Thoracic aorta (tissue), 2 donors: ENCODE data around the gene CRTAC1. TPM values are rescaled to one million over a fixed set of nuclear protein-coding genes. Genes with fewer than 3 reads are reported as not detected.

Experiments
- ATAC-seq: fragments of 150-250 bp; one replicate; pipeline ENCODE4 v1.8.0; 2017; ENCODE audit warnings: low read depth; ENCODE audit not compliant: insufficient number of reproducible peaks, low FRiP score
- DNase-seq: peaks from one replicate; pipeline ENCODE4 v3.0.0-alpha.2; 2020; ENCODE audit warnings: low spot score
- H3K27ac ChIP-seq, 2 donors: fragments of 200-600 bp; sonication (generic); 1 replicate in 1 of 2; 2 replicates in 1 of 2; pipeline ENCODE4 v1.5.1; 2016; ENCODE audit warnings: mild to moderate bottlenecking in 2 of 2, moderate library complexity in 2 of 2
- H3K27me3 ChIP-seq: fragments of 200-600 bp; sonication (generic); replicated peaks from 2 replicates; pipeline ENCODE4 v1.6.0; 2016; ENCODE audit warnings: mild to moderate bottlenecking; ENCODE audit not compliant: insufficient read depth
- H3K36me3 ChIP-seq: fragments of 200-600 bp; sonication (generic); one replicate; pipeline ENCODE4 v1.5.1; 2016
- H3K4me1 ChIP-seq, 2 donors: fragments of 200-600 bp; sonication (generic); 1 replicate in 1 of 2; 2 replicates in 1 of 2; pipeline versions ENCODE4 v1.5.1 to v1.6.0; 2016; ENCODE audit warnings: low read depth in 2 of 2, mild to moderate bottlenecking in 1 of 2; ENCODE audit not compliant: control insufficient read depth in 1 of 2
- H3K4me3 ChIP-seq: fragments of 200-600 bp; sonication (generic); 2 replicates; pipeline ENCODE4 v1.5.1; 2016; ENCODE audit warnings: mild to moderate bottlenecking
- H3K9me3 ChIP-seq: fragments of 200-600 bp; sonication (generic); 2 replicates; pipeline ENCODE4 v1.5.1; 2016
- CTCF ChIP-seq: fragments of 200-600 bp; sonication (generic); IDR thresholded peaks from one replicate; pipeline ENCODE4 v1.5.1; 2019; ENCODE audit warnings: antibody characterized with exemption
- total RNA-seq, 2 donors: library from RNA; depleted of rRNA; stranded (reverse); fragments of >200 nt; gene quantifications; one replicate each; pipeline versions ENCODE4 v1.1.0 to v1.2.3, GENCODE V29; 2016

Gene CRTAC1
- total RNA-seq, 2 donors from 2014 or later: 4.3 to 5.2 TPM

GRCh38 chr10:97825020-97825760 lies 205.2 kb downstream of the CRTAC1 start:
- TF ChIP-seq CTCF: no peak
- ATAC-seq: no peak

GRCh38 chr10:97823734-97824133 lies 206.7 kb downstream of the CRTAC1 start:
- no peaks in the 10 kb centered on the region for H3K36me3 ChIP-seq
- H3K4me3 ChIP-seq: no peak overlapping the region
- DNase-seq: no peak
- no peak for ATAC-seq
- no peaks in the 10 kb centered on the region for H3K9me3 ChIP-seq
- peaks cover 3 to 14% of the 10 kb centered on the region in 2 donors for H3K4me1 ChIP-seq
- no peaks in the 10 kb centered on the region for H3K27me3 ChIP-seq
- no peak overlapping the region for H3K27ac ChIP-seq
- no peak for TF ChIP-seq CTCF

More at GRCh38 chr10:97825020-97825760, 205.2 kb downstream of the CRTAC1 start:
- H3K9me3 ChIP-seq: no peaks in the 10 kb centered on the region
- no peak overlapping the region for H3K4me3 ChIP-seq
- no peak for DNase-seq
- H3K27me3 ChIP-seq: no peaks in the 10 kb centered on the region
- H3K36me3 ChIP-seq: no peaks in the 10 kb centered on the region
- H3K4me1 ChIP-seq: peaks cover 3 to 14% of the 10 kb centered on the region in 2 donors
- no peak overlapping the region for H3K27ac ChIP-seq

GRCh38 chr10:97822261-97822687 lies 208.1 kb downstream of the CRTAC1 start:
- DNase-seq: no peak
- no peak for ATAC-seq
- no peak overlapping the region for H3K27ac ChIP-seq
- H3K4me1 ChIP-seq: no peaks in the 10 kb centered on the region
- no peaks in the 10 kb centered on the region for H3K27me3 ChIP-seq
- no peaks in the 10 kb centered on the region for H3K36me3 ChIP-seq
- no peak overlapping the region for H3K4me3 ChIP-seq
- H3K9me3 ChIP-seq: no peaks in the 10 kb centered on the region
- no peak for TF ChIP-seq CTCF

GRCh38 chr10:97821308-97822038 lies 208.9 kb downstream of the CRTAC1 start:
- no peak for TF ChIP-seq CTCF
- Histone ChIP-seq H3K4me1 (no peaks in the 10 kb centered on the region), H3K4me3 (no peak overlapping the region), H3K27ac (no peak overlapping the region), H3K36me3 (no peaks in the 10 kb centered on the region), H3K9me3 (no peaks in the 10 kb centered on the region), H3K27me3 (no peaks in the 10 kb centered on the region)
- no peak for DNase-seq
- no peak for ATAC-seq

GRCh38 chr10:97820096-97820704 lies 210.2 kb downstream of the CRTAC1 start:
- Histone ChIP-seq H3K4me3 (no peak overlapping the region), H3K4me1 (no peaks in the 10 kb centered on the region), H3K27ac (no peak overlapping the region), H3K36me3 (no peaks in the 10 kb centered on the region), H3K9me3 (no peaks in the 10 kb centered on the region), H3K27me3 (no peaks in the 10 kb centered on the region)
- no peak for TF ChIP-seq CTCF
- ATAC-seq (no peak), DNase-seq (no peak)
